ENCODE data around the gene GFOD1.
"Not testable (repeated sequence)": the region's sequence is repeated elsewhere in the genome, so short reads cannot be mapped to it uniquely, and the experiment has no call there.

The GFOD1 gene

DNA sequence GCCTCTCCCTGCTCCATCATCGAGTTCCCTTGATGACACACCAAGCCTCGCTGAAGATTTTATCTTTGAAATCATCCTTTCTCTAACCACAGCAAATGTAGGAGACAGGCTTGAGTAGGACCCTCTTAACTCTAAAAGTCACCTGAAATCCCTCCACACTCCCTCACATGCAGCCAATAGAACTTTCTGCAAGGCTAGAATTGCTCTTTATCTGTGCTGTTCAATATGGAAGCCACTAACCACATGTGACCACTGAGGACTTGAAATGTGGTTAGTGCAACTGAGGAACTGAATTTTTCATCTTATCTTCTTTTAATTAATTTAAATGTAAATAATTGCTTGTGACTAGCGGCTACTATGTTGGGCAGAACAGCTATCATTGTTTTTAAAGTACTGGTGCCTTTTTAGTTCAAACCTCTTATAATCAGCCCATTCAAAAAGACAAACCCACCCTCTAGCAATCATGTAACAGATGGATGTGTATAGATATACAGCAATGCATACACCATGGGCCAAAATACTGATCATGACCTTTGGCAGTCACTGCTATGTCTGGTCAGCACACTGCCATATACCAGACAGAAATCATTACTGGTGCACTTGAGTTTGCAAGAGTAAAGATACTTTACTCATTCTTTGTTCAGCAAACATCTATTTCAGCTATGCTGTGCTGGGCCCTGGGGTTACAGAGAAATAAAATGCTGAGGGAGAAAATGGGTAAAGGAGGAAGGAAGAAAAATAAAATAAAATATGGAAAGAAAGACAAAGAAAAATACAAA lies 50.0 kb downstream of the GFOD1 start:
- DNase-seq = no peak

DNA sequence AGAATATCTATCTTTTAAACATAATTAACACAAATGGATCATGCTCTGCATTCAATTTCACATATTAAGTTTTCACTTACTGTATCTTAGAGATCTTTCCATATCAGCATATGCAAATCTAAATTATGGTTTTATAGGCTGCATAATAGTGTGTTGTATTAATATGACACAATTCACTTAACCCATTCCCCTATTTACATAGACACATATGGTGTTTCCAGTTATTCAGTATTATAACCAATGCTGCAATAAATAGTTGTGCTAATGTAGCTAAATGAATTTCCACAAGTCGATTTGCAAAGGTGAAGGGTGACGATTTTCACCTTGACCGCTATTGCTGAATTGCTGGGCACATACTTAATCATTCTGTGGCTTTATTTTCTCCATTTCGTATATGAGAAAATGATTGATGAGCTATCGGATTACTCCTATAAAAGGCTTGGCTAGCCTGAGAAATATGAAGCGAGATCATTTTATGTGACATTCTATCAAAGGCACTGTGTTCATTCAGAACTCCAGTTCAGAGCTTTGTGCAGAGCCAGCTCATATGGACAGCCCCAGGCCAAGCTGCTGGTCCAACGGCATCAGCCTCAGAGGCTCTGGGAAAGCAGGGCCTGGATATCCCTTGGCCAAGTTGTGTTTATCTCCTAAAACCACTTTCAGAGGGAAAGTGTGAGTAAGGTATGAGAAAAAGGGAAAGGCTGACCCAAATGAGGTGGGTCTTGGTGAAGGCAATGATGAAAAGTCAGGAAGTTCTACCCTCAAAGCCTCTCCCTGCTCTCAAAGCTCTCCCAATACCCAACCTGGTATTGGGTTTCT lies 50.8 kb downstream of the GFOD1 start:
- no peak for DNase-seq

DNA sequence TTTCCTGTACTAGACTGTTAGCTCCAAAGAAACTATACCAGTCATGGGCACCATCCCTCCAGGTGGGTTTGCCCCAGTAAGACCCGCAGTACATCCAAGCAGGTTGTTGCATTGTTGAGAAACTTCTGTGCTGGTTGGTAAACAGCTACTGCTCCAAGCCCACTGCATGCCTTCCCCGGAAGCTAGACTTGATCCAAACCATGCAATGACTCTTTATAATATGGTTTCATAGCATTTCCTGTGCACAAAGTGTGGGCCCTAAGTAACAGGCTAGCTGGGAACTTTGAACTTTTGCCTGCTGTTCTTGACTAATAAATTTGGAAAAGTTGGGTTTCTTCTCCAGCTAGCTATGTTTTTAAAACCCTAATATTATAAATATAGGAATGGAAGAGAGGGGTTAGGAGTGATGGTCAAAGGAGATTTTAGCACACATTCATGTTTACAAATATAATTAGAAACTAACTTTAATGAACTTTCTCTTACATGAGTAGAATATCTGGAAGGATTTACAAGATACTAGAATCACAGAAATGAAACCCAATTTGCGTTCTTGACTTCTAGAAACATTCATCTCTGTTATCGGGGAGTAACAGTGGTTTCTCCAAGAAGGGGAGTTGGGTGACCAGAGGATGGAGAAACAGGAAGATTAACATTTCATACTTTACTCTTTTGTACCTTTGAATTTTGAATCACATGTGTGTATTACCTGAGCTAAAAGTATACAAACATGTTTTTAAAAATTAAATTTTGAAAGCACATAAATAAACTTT lies 51.7 kb downstream of the GFOD1 start:
- DNase-seq = no peak

DNA sequence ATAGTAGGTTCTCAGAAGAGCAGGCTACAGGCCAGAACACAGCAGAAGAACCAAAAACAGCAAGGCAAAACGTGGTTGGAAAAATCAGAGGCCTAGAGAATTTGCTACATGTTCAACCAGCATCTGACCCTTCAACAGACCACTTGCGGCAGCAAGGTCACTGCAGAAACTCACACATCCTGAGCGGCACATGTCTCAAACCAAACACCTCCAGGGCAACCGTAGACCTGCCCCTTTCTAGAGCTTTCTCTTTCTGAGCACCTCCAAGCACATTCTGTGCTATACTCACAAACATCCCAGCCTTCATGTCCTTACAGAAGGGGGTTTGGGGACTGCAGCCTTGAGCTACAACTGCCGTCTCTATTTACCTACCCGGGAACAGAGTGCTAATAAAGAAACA lies 52.6 kb downstream of the GFOD1 start:
- no peak for DNase-seq

DNA sequence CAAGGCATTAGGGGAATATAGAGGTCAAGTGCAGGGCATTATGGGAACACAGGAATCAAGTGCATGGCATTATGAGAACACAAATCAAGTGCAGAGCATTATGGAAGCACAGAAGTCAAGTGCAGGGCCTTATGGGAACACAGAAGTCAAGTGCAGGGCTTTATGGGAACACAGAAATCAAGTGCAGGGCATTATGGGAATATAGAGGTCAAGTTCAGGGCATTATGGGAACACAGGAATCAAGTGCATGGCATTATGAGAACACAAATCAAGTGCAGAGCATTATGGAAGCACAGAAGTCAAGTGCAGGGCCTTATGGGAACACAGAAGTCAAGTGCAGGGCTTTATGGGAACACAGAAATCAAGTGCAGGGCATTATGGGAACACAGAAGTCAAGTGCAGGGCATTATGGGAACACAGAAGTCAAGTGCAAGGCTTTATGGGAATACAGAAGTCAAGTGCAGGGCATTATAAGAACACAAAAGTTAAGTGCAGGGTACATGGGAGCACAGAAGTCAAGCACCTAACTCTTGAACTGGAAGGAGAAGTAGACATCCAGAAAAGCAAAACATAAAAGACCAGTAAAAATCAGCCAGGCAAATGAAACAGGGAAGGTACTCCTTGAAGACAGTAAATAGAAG lies 53.1 kb downstream of the GFOD1 start:
- not testable (repeated sequence) for DNase-seq

DNA sequence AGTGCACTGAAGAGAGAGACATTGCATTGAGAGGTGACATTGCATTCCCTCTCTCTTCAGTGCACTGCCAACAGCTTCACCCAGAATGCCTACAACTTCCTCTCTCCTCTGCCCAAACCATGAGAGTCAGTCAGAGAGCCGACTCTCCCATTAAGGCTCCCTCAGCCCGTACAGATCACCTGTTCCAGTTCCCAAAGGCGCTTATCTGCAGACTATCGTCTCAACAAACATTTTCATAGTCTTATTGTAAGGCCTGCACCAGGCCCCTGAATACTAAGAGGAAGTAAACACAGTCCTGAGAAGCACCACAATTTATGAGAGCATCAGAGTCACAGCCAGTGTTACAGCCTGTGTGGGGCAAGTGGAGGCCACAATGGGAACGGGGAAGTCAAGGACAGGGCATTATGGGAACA lies 53.7 kb downstream of the GFOD1 start:
- DNase-seq = no peak

DNA sequence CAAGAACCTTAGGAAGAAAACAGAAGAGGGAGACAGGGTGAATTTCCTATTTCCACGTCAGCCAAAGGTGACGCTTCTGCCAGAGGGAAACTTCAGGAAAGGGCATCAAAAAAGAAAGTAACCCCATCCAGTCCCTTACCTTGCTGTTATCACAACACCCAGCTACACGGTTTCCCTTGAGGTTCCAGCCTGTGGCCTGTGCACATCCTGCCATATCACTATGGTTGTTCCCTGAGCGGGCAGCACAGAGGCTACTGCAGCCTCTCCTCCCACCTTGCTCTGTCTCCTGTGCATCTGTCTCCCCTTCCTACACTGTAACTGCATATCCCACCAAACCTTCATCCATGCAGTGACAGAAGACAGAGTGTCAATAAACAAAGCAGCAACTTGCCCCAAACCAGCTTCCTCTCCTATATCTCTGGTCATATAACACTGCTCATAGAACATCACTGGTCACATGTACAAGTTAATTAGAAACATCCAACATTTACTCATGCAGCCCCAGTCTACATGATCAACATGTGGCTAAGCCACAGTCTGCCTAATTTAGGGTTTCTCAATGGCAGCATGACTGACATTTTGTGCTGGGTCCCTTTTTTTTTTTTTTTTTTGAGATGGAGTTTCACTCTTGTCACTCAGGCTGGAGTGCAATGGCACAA lies 54.7 kb downstream of the GFOD1 start:
- no peak for DNase-seq

DNA sequence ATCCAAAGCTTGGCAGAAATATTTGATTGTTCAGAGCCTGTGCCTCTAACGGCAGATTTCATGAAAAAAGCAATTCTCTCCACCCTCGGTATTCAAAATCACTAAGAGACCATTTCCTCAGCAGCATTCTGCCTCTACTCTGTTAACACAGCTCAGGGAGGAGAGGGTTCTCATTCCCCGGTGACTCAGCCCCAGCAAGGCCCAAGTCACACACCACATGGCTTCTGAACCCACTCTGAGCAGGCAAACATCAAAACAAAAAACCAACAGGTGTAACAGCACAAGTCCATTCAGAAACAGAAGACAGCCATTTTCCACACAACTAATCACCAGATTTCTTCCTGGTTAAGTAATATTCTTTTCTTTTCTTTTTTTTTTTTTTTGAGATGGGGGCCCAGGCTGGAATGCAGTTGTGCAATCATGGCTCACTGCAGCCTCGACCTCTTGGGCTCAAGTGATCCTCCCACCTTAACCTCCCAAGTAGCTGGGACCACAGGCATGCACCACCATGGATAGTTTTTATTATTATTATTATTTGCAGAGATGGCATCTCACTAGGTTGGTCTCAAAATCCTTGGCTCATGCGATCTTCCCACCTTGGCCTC lies 55.4 kb downstream of the GFOD1 start:
- no peak for DNase-seq

DNA sequence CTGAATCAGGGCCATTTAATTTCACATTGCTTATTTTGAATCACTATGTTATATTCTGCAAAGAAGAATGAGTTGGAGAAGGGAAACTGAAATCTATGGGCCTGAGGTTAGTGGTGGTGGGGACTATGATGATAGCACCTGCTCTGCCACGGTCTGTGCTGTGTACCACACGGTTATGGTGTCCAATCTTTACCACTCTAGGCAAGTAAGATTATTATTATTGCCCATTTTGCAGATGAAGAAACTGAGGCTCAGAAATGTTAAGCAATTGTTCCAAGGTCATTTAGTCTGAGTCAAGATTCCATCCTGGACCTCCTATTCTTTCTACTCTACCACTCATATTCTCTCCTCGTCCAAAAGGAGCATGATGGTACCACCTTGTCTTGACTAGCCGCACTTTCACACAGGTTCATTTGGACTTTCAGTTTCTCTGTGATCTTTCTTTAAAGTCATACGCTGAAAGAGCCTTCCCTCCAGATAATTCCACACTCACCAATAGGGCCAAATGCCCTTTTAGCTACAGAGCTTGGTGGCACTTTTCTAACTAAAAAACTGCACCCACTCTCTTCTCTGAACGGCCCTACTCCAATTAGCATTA lies 56.2 kb downstream of the GFOD1 start:
- DNase-seq = no peak

DNA sequence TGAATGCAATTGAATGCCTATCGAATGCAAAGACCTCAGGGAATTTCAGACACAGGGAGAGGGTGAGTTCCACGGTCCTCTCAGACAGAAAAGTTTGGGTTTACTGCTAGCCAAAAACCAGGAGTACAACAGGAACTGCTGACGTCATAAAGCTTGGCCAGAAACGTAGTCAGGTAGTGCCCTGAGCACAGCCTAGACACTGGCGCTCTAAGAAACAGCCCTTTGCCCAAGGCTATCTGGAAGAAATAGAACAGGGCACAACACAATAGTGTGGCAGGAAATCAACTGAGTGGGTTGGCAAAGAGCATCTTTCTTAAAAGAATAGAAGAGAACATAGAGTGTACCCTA lies 58.0 kb downstream of the GFOD1 start:
- DNase-seq = no peak

DNA sequence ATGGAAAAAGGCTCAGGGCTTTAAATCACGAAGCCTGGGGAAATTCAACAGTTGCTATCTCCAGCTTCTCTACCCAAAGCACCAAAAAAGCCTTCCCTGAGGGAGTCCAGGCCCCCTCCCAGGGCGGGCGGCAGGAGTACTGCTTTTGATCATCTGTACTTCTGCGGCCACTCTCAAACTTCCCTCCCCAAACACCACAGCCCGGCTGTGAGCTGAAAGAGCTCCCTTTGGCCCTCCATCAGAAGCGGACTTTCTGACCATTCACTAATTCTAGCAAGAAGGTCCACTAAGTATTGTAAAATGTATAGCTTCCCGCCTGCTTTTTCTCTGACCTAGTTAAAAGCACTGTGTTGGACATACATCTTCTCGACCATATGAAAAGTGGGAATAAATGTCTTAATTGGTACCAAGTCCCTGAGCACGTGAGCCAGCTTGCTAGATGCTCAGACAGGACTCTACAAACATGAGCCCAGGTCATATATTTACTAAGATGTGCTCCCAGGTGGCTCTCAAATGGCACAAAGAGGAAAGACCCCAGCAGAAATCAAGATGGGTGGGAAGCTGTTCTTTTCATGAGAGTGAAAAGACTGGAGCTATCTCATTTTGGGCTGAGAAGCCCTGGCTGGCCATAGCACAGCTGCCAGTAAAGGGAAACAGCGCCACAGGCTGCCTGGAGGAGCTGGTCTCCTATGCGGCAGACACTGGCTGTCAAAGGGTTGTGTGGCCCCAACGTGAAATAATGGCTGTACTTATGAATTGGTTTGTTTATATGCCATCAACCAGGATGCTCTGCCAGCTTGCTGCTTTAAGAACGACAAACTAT lies 58.6 kb downstream of the GFOD1 start:
- DNase-seq = no peak

DNA sequence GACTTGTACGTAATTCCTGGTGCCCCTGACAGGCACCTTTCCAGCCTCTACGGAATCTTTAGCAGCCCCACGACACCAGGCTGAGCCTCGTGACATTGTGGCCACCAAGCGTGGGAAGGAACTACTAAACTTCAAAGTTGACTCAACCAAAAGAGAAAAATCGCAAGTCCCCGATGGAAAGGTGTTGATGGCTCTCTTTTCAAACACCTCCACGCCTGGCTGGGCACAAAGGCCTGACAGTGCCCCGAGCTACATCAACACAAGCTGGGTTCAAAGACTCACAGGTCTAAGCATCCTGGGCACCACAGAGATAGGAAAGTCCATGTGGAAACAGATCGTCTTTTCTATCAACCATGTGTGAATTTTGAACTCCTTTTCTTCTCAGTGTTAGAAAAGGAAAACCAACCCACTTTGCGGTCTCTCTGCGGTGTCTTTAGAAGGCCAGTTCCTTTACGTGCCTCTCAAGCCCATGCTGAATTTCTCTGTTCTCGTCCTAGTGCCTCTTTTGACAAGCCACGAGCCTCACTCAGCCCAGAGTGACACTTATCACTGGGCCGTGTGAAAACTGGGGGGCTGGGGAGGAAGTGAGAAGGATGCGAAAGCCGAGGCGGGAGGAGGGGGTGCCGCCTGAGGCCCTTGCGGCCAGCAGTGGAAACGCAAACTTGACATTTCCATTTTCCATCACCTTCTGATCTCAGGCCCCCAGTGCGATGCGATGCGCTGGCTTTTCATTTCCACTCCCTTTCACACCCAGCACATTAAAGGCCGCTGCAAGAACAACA lies 59.4 kb downstream of the GFOD1 start:
- peak; percentile 63 for DNase-seq

DNA sequence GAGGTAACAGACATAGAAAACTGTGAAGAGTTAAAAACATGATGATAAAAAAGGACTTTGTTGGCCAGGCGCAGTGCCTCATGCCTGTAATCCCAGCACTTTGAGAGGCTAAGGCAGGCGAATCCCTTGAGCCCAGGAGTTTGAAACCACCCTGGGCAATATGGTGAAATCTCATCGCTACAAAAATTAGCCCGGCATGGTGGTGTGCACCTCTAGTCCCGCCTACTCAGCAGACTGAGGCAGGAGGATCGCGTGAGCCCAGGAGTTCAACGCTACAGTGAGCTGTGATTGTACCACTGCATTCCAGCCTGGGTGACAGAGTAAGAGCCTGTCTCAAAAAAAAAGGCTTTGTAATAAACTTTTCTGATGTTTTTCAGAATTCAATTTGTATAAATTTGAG lies 60.1 kb downstream of the GFOD1 start:
- DNase-seq = no peak

DNA sequence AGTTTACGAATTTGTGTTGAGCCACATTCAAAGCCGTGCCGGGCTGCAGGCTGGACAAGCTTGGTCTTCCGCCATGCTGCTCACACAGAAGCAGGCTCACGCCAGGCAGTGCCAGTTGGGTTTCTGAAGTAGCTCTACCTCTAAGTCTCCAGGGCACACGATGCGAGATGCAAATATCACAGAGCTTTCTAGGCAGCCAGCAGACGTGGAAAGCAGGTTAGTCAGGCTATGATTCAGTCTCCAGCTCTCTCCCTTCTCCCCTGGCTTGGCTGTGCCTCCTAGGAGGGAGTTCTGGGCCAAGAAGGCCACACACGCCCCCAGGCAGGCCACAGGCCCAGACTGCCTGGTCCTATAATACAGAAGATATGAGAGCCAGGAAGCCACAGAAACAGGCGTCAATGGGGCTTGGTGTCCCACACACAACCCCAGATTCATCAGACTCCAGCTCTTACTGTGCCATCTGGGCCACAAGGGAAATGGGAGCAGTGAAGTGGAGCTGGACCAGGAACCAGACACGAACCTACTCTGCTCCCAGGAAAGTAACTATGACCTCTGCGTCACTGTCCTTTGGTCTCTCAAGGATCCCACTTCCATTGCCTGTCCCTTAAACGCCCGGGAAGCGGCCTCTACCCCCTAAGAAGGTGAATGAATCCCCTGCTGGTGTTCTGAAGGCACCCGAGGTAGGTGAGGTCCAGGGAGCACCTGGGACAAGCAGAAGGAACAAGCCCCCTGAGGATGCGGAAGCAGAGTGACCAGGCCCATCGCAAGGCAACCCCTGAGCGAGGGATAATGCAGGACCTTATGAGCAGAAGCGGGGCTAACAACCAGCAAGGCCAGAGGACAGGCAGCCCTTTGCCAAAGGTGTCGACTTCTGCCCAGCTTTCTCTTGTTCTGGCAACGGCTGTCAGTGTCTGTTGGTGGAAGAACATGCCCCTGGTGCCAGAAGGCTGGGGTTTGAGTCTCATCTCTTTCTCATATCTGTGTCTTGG lies 61.2 kb downstream of the GFOD1 start:
- no peak for DNase-seq

DNA sequence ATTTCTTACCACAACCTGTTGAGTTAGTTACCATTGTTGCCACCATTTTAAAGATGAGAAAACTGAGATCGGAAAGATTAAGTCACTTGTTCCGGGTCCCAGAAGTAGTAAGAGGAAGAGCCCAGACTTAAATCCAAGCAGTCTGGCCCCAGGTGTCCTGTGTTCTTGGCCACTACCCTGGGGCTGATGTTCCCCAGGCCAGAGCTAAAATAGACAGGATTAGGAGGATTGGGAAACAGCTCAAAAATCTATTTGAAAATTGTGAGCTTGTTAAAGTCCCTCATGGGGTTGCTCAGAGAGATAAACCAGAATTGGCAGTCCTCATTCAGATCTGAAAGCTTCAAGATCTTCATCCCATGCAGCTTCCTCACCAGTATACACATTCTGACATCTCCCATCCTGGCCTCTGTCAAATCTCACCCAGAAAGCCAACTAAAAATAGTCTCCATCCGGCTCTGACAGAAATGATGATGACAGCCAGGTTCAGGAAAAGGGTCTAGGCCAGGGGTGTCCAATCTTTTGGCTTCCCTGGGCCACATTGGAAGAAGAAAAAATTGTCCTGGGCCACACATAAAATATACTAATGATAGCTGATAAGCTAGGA lies 62.0 kb downstream of the GFOD1 start:
- DNase-seq = no peak

DNA sequence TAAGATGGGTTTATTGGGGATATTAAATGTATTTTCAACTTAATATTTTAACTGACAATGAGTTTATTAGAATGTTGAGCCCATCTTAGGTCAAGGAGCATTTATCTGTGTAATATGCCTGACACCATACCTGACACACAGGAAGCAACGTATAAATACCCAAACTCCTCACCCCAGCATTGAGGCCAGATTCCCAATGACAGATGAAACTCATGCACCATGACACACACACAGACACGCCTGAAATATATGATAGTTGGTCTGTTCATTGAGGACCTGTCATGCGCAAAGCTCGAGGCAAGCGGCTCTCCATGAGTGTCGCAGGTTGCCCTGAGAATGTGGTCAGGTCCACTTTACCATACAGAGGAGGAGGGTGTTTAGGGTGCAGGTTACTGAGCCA lies 64.1 kb downstream of the GFOD1 start:
- DNase-seq = no peak

DNA sequence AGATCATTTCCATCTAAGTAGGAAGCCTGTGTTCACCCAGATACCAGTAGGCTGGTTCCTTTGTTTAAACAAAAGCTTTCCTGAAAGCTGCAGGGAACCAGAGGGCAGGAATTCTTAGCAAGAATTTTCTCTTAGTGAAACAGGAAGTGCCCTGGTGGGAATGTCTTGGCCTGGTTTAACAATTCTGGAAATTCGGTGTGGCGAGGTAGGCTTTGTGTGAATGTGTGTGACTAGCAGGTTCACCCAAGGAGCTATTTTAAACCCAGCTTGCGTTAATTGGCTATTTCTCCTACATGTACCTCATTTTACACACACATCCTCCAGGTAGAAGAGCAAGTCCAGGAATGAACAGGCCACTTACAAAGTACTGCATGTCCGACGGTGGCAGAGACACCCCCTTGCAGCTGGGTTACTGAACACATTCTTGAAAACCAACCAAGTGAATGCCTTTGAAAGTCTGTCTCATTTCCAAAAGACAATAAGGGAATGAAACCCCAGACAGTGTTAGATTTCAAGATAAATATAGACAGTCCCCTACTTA lies 64.6 kb downstream of the GFOD1 start:
- DNase-seq = no peak
